NCI-H1694 treated with DMSO at 0.1 percent for 48 hours (cell line): ENCODE measurements around the gene UBAP2L.
"Not testable (repeated sequence)": the region's sequence is repeated elsewhere in the genome, so short reads cannot be mapped to it uniquely, and the experiment has no call there.

Experiments
- DNase-seq: peaks from one replicate; lab custom pipeline; 2025; lab: John Stamatoyannopoulos, UW

The UBAP2L gene

DNA sequence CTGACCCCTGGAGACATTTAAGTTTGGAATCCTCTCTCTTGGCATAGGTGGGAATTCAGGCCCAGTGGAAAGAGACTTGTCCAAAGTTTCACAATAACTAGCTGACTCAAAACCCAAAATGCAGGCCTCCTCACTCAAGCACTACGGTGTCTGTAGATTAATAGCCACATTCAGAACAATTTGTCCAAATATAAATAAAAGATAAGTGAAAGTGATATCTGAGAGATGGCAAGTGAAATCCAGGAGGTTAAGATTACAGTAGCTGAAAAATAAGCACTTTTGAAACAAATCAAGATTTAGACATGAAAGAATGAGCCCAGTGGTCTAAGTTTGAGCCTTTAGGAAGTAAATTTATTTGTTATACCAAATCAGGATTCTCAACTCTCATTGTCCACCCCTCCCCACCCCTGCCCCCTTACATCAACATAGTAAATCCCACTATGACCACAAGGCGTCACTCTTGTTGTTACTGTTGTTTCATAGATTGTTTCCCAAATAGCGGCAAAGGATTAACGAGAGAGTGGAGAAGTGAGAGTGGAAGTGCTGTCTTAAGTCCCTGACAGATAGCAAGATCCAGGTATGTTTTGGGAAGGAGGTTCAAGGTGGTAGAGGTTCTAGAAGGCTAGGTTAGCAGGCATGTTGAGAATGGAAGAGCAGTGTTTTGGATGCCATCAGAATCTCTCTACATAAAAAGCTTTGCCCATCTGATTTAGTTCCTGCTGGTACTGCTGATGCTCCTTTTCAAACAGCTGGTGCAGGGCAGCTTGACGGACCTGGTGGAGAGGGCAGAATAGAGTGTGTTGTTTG lies 21.8 kb upstream of the UBAP2L start:
- peak; percentile 89 for DNase-seq

DNA sequence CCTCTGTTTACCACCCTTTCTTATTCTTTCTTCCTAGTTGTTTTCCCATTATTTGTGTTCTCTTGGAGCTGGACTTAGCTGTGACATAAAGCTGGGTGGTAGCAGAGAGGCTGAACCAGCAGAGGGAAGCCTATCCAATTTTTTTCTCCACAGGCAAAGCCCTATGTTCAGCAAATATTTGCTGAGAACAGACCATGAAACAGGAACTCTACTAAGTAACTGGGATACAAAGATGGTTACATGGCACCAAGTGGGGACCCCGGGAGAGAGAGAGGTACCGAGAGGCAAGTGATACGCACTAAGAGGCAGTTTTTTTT lies 21.2 kb upstream of the UBAP2L start:
- DNase-seq = peak; percentile 76

DNA sequence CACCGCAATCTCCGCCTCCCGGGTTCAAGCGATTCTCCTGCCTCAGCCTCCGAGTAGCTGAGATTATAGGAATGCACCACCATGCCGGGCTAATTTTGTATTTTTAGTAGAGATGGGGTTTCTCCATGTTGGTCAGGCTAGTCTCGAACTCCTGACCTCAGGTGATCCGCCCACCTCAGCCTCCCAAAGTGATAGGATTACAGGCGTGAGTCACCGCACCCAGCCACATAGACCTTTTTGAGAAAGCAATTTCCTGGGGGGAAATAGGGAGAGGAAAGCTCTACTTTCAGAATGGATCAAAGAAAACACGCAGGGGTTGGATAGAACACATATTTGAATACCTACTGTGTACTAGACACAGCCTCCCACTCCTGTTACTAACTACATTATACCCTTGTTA lies 15.0 kb upstream of the UBAP2L start:
- DNase-seq = not testable (repeated sequence)

DNA sequence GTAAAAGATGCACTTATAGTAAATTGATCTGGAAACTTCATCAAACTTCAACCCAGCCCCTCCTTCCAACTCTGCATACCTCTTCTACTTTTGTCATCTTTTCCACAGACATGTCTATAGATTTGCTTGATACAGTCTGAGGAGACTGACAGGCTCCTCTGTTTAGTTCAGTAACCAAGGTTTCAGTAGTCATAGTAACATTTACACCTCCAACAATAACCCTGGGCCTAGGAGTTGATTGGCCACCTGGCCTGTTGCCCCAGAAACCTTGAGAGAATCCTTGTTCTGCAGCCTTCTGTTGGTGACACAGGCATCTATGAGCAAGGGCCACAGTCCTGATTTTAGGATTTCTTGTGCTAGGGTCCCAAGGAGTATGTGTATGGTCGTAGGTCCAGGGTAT lies 14.6 kb upstream of the UBAP2L start, which contains the start of gene CFAP141:
Gene CFAP141 (minus strand): TSS at position 138 of the 400 bp plus-strand sequence. CDS start 26 bp downstream, at position 112.
- DNase-seq = no peak

DNA sequence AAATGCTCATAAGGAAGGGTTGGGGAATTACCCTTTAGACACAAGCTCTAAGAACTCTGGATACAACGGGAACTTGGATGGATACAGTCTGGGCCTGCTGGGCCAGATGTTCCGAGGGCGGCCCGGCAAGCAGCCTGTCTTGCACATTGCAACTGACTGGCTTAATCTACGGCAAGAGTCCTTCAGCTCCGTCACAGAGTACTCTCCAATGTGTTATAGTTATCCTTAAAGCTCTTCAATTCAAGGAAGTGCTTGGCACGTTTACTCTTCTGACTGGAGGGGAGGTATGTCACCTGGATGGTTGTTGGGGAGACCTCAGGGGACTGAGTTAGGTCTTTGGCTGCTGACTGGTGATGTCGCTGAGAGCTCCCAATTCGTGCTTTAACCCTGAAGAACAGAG lies 13.5 kb upstream of the UBAP2L start:
- DNase-seq = no peak

DNA sequence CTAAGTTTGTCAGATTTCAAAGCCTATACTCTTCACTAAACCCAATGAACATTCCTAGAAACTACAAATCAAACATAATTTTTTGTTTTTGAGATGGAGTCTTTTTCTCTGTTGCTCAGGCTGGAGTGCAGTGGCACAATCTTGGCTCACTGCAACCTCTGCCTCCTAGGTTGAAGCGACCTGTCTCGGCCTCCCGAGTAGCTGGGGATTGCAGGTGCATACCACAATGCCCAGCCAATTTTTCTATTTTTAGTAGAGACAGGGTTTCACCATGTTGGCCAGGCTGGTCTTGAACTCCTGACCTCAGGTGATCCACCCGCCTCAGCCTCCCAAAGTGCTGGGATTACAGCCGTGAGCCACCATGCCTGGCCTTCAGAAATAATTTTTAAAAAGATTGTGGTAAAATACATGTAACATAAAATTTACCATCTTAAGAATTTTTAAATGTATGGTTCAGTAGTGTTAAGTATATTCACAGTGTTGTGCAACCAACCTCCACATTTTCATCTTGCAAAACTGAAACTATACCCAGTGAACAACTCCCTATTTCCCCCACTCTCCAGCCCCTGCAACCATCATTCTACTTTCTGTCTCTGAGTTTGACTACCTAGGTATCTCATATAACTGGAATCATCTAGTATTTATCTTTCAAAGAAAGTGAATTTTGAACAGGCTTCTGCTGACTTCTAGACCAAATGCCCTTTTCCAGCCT lies 11.9 kb upstream of the UBAP2L start:
- DNase-seq = no peak

DNA sequence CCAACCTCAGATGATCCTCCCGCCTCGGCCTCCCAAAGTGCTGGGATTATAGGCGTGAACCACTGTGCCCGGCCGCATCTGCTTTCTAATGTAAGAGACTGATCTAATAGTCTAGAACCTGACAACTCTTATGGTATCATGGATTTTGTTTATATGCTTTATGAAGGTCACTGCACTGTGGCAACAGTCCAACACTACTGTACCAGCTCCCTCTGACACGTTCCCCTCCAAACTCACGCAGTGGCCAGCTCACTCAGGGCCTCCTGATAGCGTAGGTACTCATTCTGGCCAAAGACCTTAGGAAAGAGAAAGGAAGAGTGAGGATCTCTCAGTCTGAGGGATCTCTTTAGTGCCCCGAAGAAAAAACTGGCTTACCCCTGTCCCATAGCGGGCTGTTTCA lies 8.7 kb upstream of the UBAP2L start:
- DNase-seq = no peak

DNA sequence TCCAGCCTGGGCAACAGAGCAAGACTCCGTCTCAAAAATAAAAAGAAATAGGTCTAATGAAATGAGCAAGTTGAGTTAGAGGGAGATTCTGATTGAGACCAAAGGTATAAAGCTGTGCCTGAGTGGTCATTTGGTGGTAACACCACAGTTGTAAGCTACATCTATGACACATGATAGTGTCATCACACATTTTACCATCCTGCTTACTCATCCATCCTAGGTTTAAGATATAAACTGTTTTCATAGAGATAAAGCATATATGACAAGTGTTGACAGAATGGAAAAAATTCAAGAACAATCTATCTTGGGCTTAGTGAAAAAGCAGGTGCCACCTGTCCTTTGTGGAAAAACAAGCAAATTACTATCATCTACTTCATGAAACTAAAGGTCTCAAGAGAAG lies 7.5 kb upstream of the UBAP2L start:
- DNase-seq = no peak

DNA sequence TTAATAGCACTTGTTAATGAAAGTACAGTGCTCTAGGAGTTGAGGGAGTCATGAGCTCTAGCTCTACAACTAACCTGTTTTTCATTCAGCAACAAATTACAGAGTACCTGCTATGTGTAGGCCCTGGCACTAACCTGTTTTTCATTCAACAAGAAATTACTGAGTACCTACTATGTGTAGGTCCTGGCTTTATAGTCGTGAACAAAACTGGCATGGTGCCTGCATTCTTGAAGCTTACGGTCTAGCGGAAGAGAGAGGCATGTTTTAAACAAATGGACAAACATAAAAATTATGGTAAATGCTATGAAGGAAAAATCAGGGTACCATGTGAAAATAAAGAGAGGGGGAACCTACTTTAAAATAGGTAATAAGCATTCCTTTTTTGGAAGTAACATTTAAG lies 2.2 kb upstream of the UBAP2L start:
- no peak for DNase-seq

DNA sequence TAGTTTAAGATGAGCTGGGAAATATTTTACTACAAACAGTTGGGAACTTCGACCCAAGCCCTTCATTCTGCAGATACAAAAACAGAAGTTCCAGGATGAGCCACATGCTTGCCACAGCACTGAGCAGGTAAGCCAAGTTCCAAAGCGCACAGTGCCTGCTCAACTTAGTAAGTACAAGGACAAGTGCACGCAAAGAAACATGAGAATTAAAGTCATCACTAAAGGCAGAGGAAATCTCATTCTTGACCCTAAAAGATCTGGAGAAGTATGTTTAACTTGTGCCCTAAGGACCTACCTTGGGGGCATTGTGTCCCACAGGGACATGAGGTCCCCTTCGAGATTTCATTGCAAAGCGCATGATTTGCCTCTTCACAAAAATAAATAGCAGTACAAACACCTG lies 1.2 kb upstream of the UBAP2L start:
- DNase-seq = peak; percentile 21

DNA sequence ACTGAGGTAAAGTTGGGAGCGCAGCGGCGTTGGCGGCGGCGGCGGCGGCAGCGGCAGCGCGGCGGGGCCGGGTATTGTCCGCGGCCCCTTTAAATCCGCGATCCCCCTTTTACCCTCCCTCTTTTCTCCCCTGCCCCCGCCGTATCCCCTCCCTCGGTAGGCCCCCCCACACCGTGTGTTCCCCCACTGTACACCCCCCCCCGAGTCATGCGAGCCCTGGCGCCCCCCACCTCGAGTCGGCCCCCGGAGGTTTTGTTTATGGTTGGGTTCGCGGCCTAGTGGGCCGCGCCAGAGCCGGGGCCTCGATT lies 169 bp downstream of the UBAP2L start:
- DNase-seq = no peak

DNA sequence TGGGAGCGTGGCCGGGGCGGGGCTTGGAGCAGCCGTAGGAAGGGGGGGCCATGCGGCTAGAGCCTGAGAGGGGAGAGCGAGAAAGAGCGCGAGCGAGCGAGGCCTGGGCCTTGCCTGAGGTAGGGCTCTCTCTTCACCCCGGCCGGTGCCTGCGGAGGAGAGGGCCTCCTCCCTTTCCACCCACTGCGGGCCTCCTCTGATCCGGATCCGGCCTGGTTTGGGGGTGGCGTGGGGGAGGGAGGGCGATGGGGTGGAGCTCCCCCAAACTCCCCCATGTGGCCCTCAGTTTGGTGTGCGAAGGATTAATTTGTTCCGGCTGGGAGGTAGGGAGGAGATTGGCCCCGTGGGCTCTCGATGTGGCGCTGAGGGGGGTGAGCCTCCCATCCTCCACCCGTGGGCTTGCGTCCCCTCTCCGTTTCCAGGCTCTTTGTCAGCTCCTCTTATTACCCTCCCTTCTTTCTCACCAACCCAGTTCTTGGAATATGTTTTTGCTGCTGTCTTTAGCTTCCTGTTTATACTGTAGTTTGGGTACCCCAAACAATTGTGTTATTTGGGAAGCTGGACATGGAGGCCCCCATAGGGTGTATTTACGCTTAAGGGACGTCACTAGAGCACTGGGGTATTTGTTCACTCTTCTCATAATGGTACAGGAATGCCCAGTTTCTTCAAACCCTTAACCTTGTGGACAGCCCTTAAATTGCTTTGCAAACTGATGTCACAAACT lies 685 bp downstream of the UBAP2L start:
- DNase-seq = no peak

DNA sequence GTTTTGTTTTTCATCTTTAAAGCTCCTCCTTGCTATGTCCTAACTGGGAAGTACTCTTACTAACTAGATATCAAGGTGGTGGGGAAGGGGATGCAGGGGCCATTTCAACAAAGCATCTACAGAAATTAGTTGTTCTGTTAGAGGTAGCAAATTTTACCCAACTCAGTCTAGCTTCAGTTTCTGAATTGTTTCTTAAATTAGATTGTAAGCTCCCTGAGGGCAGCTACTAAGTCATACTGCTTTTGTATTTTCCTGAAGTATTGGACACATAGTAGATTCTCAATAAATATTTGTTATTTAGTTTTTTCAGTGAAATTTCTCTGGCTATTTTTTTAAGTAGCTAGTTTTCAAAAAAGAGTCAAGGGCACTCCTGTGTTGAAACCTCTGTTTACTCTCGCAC lies 1.8 kb downstream of the UBAP2L start:
- DNase-seq = no peak

DNA sequence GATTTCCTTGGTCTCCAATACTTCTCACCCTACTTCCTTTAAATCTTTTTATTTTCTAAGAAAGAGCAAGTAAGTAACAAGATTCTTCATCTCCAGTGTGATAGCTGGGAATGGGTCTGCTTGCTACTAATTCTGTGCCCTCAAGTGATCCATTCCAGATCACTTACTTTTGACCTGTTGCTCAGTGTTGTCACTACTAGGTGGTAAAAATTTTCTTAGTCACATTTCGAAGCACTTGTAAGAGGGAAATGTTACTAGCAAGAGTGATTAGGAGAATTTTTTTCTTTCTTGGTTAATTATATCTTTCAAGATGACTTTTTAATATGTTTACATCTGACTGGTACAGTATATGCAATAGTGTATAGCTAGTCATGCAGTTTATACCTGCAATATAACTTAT lies 2.2 kb downstream of the UBAP2L start:
- DNase-seq = no peak

DNA sequence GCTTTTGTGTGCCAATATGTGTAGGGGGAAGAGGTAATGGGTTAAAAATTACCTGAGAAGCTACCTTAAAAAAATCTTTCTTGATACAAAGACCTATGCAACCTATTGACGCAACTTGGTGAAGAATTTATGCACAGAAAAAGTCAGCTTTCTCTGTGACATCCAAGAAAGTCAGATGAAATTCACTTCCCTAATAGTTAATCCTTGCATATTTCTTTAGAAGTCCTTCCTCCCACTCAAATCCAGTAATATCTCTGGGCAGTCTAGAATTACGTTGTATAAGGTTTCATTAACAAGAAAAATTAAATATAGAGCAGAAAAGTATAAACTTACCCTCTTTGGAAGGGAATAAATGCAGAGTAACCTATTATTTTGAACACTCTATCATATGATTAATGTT lies 2.9 kb downstream of the UBAP2L start:
- DNase-seq = no peak

DNA sequence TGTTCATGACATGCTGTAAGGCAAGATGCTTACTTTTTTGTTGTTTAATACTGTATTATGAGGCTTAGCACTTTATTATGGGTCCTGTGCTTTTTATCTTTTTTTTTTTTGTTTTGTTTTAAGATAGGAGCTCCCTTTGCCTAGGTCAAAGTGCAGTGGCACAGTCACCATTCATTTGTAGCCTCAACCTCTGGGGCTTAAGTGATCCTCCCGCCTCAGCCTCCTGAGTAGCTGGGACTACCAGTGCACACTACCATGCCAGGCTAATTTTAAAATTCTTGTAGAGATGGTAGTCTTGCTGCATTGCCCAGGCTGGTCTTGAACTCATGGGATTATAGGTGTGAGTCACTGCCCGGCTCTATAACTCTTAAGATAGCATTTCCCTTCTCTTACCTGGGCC lies 4.6 kb downstream of the UBAP2L start:
- no peak for DNase-seq

DNA sequence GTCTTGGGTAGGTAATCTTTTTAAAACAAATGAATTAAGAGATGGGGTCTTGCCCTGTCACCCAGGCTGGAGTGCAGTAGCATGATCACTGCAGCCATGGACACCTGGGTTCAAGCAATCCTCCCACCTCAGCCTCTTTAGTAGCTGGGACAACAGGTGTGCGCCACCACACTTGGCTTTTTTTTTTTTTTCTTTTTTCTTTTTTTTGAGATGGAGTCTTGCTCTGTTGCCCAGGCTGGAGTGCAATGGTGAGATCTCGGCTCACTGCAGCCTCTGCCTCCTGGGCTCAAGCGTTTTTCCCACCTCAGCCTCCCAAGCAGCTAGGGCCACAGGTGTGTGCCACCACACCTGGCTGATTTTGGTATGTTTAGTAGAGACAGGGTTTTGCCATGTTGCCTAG lies 10.4 kb downstream of the UBAP2L start:
- not testable (repeated sequence) for DNase-seq

DNA sequence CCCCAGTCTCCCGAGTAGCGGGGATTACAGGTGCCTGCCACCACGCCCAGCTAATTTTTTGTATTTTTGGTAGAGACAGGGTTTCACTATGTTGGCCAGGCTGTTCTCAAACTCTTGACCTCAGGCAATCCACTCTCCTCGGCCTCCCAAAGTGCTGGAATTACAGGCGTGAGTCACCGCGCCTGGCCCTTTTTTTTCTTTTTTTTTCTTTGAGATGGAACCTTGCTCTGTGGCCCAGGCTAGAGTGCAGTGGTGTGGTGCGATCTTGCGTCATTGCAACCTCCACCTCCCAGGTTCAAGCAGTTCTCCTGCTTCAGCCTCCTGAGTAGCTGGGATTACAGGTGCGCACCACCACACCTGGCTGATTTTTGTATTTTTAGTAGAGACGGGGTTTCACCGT lies 12.4 kb downstream of the UBAP2L start:
- not testable (repeated sequence) for DNase-seq

DNA sequence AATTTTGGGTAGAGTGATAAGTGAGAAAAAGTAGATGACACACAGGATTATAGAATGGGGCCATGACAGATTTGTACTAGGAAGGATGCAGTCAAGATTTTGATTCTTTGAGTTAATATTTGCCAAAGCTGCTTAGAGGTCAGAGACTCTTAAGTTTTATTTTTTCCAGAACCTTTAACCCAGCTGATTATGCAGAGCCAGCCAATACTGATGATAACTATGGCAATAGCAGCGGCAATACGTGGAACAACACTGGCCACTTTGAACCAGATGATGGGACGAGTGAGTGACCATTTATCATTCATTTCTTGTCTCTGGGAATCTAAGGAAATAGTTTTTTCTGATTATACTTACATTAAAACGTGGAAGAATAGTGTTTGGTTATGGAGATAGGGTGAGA lies 16.1 kb downstream of the UBAP2L start:
- no peak for DNase-seq

DNA sequence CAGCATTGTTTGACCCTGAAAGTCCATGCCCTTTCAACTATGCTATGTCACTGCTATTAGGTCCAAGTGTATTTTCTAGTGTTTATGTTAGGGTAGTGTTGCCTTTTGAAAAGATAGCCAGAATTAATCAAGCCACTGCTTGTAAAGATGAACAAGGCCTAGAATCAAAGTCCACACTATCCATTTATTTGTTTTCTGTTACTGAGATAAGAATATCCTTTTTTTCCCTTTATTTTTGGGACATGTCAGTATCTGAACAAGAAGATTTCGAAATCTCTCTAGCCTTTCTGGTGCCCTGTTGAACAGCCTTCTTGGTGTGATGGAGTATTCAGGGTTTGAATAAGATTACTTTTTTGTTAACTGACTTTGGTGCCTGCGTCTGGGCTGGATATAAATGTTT lies 16.7 kb downstream of the UBAP2L start:
- no peak for DNase-seq

DNA sequence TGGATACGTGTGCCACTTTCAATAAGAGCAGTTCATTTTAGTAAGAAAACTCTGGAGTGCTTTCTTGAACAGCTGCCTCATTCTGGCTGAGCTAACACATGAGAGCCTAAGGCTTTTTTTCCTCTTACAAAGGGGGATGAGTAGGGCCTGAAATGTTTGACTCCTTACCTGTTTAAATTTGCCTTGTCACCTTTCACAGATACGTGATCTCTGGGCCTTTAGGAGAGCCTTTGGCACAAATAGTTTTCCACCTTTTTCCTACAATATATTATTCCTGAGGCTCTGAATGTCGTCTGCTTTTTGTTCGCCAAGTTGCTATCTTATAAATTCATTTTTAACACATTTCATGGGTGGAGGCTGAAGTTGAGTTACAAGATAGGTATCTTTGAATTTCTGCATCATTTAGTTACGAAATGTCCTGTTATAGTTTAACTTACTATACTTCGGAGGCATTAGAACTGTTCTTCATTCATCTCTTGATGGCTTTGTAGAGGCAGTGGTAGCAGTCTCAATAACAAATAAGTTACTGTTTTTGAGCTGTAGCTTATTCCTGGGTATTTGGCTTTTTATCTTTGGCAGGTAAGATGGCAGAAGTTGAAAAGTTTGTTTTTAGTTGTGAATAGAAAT lies 17.2 kb downstream of the UBAP2L start:
- DNase-seq = no peak

DNA sequence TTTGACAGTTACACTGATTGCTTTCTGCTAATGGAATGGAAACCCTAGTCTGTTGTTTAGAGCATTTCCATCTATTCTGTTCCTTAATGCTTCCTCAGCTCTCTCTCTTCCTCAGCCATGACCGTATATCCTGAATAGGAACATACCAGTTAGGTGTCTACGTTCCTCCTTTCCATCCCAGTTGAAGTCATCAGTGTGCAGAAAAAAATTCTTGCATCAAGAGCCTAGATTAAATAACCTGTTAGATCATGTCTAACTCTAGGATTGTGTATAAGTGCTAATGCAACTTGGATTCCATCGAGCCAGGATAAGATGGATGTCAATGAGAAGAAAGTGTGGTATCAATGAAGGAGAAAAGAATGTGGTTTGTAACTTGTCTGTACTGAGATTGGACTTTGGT lies 18.7 kb downstream of the UBAP2L start:
- DNase-seq = no peak

DNA sequence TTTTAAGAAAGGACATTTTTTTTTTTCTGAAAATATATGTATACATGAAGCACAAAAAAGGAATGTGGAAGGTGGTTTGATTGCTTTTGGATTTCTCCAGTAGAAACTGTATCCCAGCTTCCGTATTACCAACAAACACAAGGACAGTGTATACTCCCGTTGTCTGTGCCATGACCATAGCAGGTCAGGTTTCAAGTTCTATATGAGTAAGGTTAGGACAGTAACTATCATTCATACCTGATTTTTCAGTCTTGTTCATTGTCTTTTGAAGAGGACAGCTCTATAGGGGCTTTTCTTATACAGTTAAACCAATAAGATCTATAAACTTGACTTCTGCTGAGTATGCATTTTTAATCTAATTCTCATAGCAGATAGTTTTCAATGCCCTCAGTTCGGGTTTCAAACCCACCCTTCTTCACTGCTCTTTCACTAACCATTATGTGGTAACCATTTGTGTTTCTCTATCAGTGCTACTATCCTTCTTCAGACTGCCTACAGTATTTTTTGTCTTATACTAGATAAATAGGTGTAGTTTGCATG lies 19.6 kb downstream of the UBAP2L start:
- DNase-seq = no peak
